Measurements from ENCODE around the gene CNOT8.

DNA sequence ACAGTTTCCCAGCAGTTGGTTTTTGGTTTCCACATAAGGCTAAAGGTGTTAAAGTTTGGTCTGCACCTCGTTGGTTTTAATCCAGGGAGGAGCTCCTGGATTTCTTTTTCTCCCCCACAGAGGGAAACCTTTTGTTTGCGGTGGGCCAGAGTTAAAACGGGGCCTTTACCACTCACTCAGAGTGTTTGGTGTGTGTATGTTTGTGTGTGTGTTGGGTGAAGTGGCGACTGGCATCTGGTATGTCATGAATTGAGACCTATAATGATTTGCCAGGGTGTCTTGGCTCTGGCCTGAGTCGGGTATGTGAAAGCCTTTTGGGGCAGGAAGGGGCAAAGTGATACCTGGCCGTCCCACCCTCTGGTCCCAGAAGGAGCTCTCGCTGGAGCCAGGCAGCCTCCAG, 38.9 kb upstream of the CNOT8 start:
- TF ChIP-seq POLR2AphosphoS5 (IDR thresholded peaks at IDR 0.05) = no peak
- TF ChIP-seq, protein P1, sequence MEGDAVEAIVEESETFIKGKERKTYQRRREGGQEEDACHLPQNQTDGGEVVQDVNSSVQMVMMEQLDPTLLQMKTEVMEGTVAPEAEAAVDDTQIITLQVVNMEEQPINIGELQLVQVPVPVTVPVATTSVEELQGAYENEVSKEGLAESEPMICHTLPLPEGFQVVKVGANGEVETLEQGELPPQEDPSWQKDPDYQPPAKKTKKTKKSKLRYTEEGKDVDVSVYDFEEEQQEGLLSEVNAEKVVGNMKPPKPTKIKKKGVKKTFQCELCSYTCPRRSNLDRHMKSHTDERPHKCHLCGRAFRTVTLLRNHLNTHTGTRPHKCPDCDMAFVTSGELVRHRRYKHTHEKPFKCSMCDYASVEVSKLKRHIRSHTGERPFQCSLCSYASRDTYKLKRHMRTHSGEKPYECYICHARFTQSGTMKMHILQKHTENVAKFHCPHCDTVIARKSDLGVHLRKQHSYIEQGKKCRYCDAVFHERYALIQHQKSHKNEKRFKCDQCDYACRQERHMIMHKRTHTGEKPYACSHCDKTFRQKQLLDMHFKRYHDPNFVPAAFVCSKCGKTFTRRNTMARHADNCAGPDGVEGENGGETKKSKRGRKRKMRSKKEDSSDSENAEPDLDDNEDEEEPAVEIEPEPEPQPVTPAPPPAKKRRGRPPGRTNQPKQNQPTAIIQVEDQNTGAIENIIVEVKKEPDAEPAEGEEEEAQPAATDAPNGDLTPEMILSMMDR (IDR thresholded peaks at IDR 0.05) = no peak
